SJSA1 (cell line): Measurements from ENCODE around the gene CHTF18. TPM values are rescaled to one million over a fixed set of nuclear protein-coding genes. Genes with fewer than 3 reads are reported as not detected.

ENCODE experiments used
- DNase-seq, 2 experiments: peaks; one replicate each; pipeline ENCODE4 v3.0.0-alpha.2; 2015 to 2020; ENCODE audit warnings: low spot score in 2 of 2, low read depth in 1 of 2
- H3K27ac ChIP-seq: fragments of 250-450 bp; sonication (Bioruptor Pico); 2 replicates; pipeline ENCODE4 v1.5.1; 2020; ENCODE audit warnings: mild to moderate bottlenecking, moderate library complexity
- H3K27me3 ChIP-seq: fragments of 250-450 bp; sonication (Bioruptor Pico); replicated peaks from 2 replicates; pipeline ENCODE4 v1.5.1; 2020; ENCODE audit warnings: mild to moderate bottlenecking, moderate library complexity
- H3K36me3 ChIP-seq: fragments of 250-450 bp; sonication (Bioruptor Pico); 2 replicates; pipeline ENCODE4 v1.5.1; 2020; ENCODE audit warnings: mild to moderate bottlenecking
- H3K4me1 ChIP-seq: fragments of 250-450 bp; sonication (Bioruptor Pico); replicated peaks from 2 replicates; pipeline ENCODE4 v1.6.1; 2021; ENCODE audit warnings: mild to moderate bottlenecking
- H3K4me3 ChIP-seq: fragments of 250-450 bp; sonication (Bioruptor Pico); 2 replicates; pipeline ENCODE4 v1.5.1; 2020; ENCODE audit warnings: mild to moderate bottlenecking
- H3K9me3 ChIP-seq: fragments of 250-450 bp; sonication (Bioruptor Pico); replicated peaks from 2 replicates; pipeline ENCODE4 v1.5.1; 2020; ENCODE audit warnings: mild to moderate bottlenecking
- total RNA-seq: library from RNA; depleted of rRNA; stranded (reverse); fragments of >200 nt; shearing (Covaris generic); gene quantifications from 2 replicates; pipeline ENCODE4 v1.2.3, GENCODE V29; 2014

CHTF18 gene
- total RNA-seq, 1 experiment from 2014 or later = 30.6 TPM

- Histone ChIP-seq H3K27me3 (peaks cover 21% of the 10 kb centered on the region; the same call in 1 of the 2 replicates), H3K36me3 (no peaks in the 10 kb centered on the region), H3K9me3 (no peaks in the 10 kb centered on the region), H3K27ac (no peak overlapping the region), H3K4me1 (no peaks in the 10 kb centered on the region; the same call in 1 of the 2 replicates), H3K4me3 (no peak overlapping the region)
- DNase-seq = no peak
These were observed 24.2 kb upstream of the CHTF18 start for GRCh38 chr16:764184-764750.

GRCh38 chr16:764848-765487 lies 23.5 kb upstream of the CHTF18 start:
- no peaks in the 10 kb centered on the region for H3K9me3 ChIP-seq
- no peak overlapping the region for H3K27ac ChIP-seq
- H3K36me3 ChIP-seq = no peaks in the 10 kb centered on the region
- no peak for DNase-seq
- peaks cover 21% of the 10 kb centered on the region; the same call in 1 of the 2 replicates for H3K27me3 ChIP-seq
- H3K4me1 ChIP-seq = no peaks in the 10 kb centered on the region; the same call in 1 of the 2 replicates
- no peak overlapping the region for H3K4me3 ChIP-seq

GRCh38 chr16:765488-765865 lies 22.9 kb upstream of the CHTF18 start:
- no peak overlapping the region for H3K4me3 ChIP-seq
- no peak for DNase-seq
- H3K36me3 ChIP-seq = no peaks in the 10 kb centered on the region

GRCh38 chr16:766008-766819 lies 22.2 kb upstream of the CHTF18 start:
- no peaks in the 10 kb centered on the region for H3K4me1 ChIP-seq
- DNase-seq = no peak
- H3K4me3 ChIP-seq = no peak overlapping the region

More at GRCh38 chr16:765488-765865, 22.9 kb upstream of the CHTF18 start:
- no peaks in the 10 kb centered on the region for H3K9me3 ChIP-seq
- H3K27ac ChIP-seq = no peak overlapping the region
- H3K27me3 ChIP-seq = peaks cover 21% of the 10 kb centered on the region; the same call in 1 of the 2 replicates
- no peaks in the 10 kb centered on the region; the same call in 1 of the 2 replicates for H3K4me1 ChIP-seq

GRCh38 chr16:766820-767640 lies 21.4 kb upstream of the CHTF18 start:
- Histone ChIP-seq H3K27me3 (0 out of 2 replicates have a peak, but pooled peaks cover 10% of the 10 kb centered on the region), H3K9me3 (no peaks in the 10 kb centered on the region), H3K4me3 (no peak overlapping the region), H3K36me3 (no peaks in the 10 kb centered on the region), H3K27ac (no peak overlapping the region), H3K4me1 (no peaks in the 10 kb centered on the region)
- no peak for DNase-seq

More at GRCh38 chr16:766008-766819, 22.2 kb upstream of the CHTF18 start:
- Histone ChIP-seq H3K27me3 (0 out of 2 replicates have a peak, but pooled peaks cover 16% of the 10 kb centered on the region), H3K9me3 (no peaks in the 10 kb centered on the region), H3K36me3 (no peaks in the 10 kb centered on the region), H3K27ac (no peak overlapping the region)

- Histone ChIP-seq H3K9me3 (no peaks in the 10 kb centered on the region), H3K27ac (no peak overlapping the region), H3K36me3 (no peaks in the 10 kb centered on the region), H3K27me3 (0 out of 2 replicates have a peak, but pooled peaks cover 8% of the 10 kb centered on the region), H3K4me1 (no peaks in the 10 kb centered on the region), H3K4me3 (no peak overlapping the region)
- no peak for DNase-seq
These were observed 20.6 kb upstream of the CHTF18 start for GRCh38 chr16:767743-768235.

GRCh38 chr16:768428-768827 lies 20.0 kb upstream of the CHTF18 start:
- no peak overlapping the region for H3K4me3 ChIP-seq
- H3K27me3 ChIP-seq = 0 out of 2 replicates have a peak, but pooled peaks cover 5% of the 10 kb centered on the region
- DNase-seq = no peak
- no peaks in the 10 kb centered on the region for H3K9me3 ChIP-seq
- H3K36me3 ChIP-seq = no peaks in the 10 kb centered on the region
- H3K4me1 ChIP-seq = no peaks in the 10 kb centered on the region
- H3K27ac ChIP-seq = no peak overlapping the region

GRCh38 chr16:769184-769784 lies 19.1 kb upstream of the CHTF18 start:
- H3K4me1 ChIP-seq = no peaks in the 10 kb centered on the region
- no peaks in the 10 kb centered on the region for H3K9me3 ChIP-seq
- no peak overlapping the region for H3K27ac ChIP-seq
- no peaks in the 10 kb centered on the region for H3K36me3 ChIP-seq
- H3K4me3 ChIP-seq = no peak overlapping the region
- no peak for DNase-seq
- H3K27me3 ChIP-seq = 0 out of 2 replicates have a peak, but pooled peaks cover under 1% of the 10 kb centered on the region

- H3K9me3 ChIP-seq = no peaks in the 10 kb centered on the region
- no peak for DNase-seq
- no peaks in the 10 kb centered on the region for H3K4me1 ChIP-seq
- H3K27me3 ChIP-seq = no peaks in the 10 kb centered on the region
- no peak overlapping the region for H3K27ac ChIP-seq
- no peaks in the 10 kb centered on the region for H3K36me3 ChIP-seq
- no peak overlapping the region for H3K4me3 ChIP-seq
These were observed 18.5 kb upstream of the CHTF18 start for GRCh38 chr16:769934-770333.

GRCh38 chr16:770411-770810 lies 18.0 kb upstream of the CHTF18 start:
- H3K4me3 ChIP-seq = no peak overlapping the region
- no peak for DNase-seq

GRCh38 chr16:772959-773358 lies 15.5 kb upstream of the CHTF18 start:
- Histone ChIP-seq H3K36me3 (no peaks in the 10 kb centered on the region), H3K27ac (no peak overlapping the region), H3K27me3 (no peaks in the 10 kb centered on the region), H3K4me1 (no peaks in the 10 kb centered on the region), H3K4me3 (no peak overlapping the region), H3K9me3 (no peaks in the 10 kb centered on the region)
- no peak for DNase-seq

More at GRCh38 chr16:770411-770810, 18.0 kb upstream of the CHTF18 start:
- Histone ChIP-seq H3K9me3 (no peaks in the 10 kb centered on the region), H3K27ac (no peak overlapping the region), H3K27me3 (no peaks in the 10 kb centered on the region), H3K36me3 (no peaks in the 10 kb centered on the region), H3K4me1 (no peaks in the 10 kb centered on the region)

- Histone ChIP-seq H3K36me3 (no peaks in the 10 kb centered on the region), H3K4me1 (no peaks in the 10 kb centered on the region), H3K4me3 (no peak overlapping the region), H3K27ac (no peak overlapping the region), H3K9me3 (no peaks in the 10 kb centered on the region), H3K27me3 (no peaks in the 10 kb centered on the region)
- no peak for DNase-seq
These were observed 14.1 kb upstream of the CHTF18 start for GRCh38 chr16:774086-775001.
